ENCODE results near the gene TEX14.

- TF ChIP-seq CTCF (IDR thresholded peaks at IDR 0.05; ENCODE audit: insufficient read depth, low read length) (no peak), GABPA (IDR thresholded peaks at IDR 0.05; ENCODE audit: low read depth) (no peak), POLR2AphosphoS5 (IDR thresholded peaks at IDR 0.05; ENCODE audit: low read depth) (no peak), REST (IDR thresholded peaks at IDR 0.05; ENCODE audit: insufficient replicate concordance, low read depth) (no peak)
Observed at GRCh38 chr17:58734040-58734439, 42.2 kb upstream of the TEX14 start.
